GM19351 (cell line): ENCODE data around the gene TMEM108.
A peak's percentile ranks its signal among the peaks of the same experiment; 100 is the strongest.

ENCODE experiments used
- ATAC-seq: cut with Tn5 transposase; IDR thresholded peaks from one replicate; pipeline ENCODE4 v1.9.1; 2021; ENCODE audit warnings: mild to moderate bottlenecking, moderate library complexity; ENCODE audit not compliant: unreplicated experiment

Gene TMEM108

DNA sequence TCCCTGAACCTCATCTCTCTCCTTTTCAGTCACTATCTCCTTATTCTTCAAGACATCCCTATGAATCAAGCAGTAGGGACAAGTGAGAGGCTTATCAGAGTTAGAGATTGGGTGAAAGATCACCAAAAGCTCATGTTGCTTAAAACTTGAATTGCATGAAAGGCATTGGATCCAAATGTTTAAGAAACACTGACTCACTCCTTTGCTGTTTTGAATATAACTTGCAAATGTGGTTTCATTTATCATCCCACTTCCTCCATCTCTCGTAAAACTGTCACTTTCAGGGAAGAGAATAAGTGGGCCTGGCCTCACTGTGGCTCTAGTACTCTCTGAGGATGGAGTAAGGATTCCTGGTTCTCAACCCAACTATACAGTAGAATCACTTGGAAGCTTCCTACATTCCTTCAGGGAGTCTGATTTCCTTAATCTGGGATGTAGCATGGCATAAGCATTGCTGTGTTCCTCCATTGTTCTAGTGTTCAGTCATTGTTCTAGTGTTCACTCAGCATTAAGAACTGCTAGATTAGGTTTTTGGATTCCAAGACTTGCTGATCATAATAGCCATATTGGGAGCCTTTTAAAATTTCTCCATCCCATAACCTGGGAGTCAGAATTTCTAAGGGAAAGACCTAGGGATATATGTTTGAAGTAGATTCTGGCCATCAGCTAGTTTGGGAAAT lies 171.8 kb downstream of the TMEM108 start:
- no peak for ATAC-seq

GRCh38 chr3:133210656-133211055 lies 172.5 kb downstream of the TMEM108 start:
- ATAC-seq: no peak

DNA sequence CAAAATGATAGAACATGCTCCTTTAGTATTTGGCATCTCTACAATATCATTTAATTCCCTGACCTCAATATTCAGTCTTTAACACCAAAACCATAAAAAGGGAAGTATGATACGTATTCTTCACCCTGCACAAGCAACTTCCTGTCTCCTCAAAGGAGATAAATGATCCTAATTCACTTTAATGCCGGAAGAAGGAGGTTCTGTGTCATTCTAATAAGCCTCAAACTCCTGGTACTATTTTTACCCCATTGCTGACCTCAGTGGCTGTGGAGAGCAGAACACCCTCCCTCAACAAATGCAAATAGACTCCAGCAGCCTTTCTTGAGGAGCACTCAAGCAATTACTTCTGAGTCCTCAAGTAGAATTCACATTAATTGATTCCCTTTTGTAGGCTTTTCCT lies 173.3 kb downstream of the TMEM108 start:
- peak; percentile 98 for ATAC-seq

- ATAC-seq: no peak
Observed at GRCh38 chr3:133211856-133212255, 173.7 kb downstream of the TMEM108 start.

GRCh38 chr3:133213937-133214336 lies 175.7 kb downstream of the TMEM108 start:
- ATAC-seq: no peak

DNA sequence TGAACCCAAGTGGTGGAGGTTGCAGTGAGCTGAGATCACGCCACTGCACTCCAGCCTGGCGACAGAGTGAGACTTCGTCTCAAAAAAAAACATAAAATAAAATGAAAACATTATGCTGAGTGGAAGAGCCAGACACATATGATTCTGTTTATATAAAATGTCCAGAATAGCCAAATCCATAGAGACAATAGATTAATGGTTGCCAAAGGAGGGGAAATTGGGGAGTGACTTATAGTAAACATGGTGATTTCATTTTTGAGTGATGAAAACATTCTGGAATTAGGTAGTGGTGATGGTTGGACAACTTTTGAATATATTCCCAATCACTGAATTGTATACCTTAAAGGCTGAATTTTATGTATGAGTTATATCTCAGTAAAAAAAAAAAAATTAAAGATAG lies 189.6 kb downstream of the TMEM108 start:
- no peak for ATAC-seq

DNA sequence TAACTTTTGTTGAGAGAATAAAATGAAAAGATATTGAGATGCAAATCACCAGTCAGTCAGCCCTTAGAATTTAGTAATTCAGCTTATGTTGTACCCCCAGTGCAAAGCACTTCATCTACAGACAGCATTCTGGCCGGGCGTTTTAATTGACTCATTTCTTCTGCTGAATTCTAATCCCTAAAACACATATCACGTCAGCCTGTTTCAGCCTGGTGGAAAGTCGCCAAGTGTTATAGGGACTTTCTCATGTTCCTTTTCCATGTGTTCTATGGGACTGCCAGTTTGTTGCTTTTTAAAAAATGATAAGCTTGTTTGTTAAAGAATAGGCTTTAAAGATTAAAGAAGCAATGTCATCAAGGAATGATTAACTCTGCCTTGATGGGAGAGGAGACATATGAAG lies 192.0 kb downstream of the TMEM108 start:
- no peak for ATAC-seq

DNA sequence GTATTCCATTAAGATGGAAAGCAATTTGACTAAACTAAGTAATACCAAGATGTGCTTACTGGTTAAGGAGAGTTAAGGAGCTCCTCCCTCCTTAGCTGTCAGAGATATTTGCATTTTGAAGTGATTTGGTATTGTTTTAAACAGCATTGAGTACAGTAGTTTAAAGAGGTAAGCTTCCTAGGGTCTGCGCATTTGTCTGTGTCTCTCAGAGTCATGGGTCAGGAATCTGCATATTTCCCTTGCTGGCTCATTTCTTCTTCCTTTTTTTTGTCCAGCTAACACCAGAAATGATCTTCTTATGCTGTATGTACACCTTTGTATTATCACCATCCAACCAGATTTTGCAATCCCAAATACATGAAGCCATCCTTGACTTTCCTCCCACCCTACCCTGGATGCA lies 198.7 kb downstream of the TMEM108 start:
- no peak for ATAC-seq

- no peak for ATAC-seq
Observed at GRCh38 chr3:133237380-133237779, 199.2 kb downstream of the TMEM108 start.

DNA sequence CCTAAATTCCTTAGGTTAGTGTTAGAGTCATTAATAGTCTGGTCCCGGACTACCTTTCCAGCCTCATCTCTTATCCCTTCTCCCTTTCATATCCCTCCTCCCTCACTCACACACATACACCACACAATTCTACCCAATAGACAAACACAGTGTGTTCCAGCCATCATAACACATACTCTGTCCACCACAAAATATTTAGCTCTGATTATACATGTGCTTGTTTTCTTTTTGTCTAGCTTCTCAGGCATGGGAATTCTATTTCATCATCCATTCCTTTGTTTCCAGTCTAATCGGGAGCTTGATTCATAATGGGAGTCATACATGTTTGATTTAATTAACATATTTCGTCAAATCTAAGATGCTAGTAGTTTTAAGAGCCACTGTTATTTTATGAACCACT lies 199.8 kb downstream of the TMEM108 start:
- no peak for ATAC-seq

GRCh38 chr3:133246119-133246518 lies 207.9 kb downstream of the TMEM108 start:
- no peak for ATAC-seq

- no peak for ATAC-seq
Observed at GRCh38 chr3:133246773-133247172, 208.6 kb downstream of the TMEM108 start.

DNA sequence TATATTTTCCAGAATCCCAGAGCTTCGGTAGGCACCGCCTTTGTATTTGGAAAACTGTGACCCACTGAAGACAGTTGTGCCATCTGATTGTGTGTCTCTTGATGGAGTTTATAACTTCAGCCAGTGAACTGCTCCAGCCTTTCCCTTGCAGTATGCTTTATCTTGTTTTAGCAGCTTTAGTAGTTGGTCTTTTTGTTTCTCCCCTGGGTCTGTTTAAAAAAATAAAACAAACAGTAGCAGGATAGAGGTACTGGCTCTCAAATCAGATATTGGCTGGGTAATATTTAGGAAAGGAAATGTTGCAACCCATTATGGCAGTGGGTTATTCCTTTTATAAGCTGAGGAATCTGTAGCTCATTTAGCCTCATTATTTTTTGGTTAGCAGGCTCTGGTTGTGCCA lies 210.2 kb downstream of the TMEM108 start:
- ATAC-seq: no peak

DNA sequence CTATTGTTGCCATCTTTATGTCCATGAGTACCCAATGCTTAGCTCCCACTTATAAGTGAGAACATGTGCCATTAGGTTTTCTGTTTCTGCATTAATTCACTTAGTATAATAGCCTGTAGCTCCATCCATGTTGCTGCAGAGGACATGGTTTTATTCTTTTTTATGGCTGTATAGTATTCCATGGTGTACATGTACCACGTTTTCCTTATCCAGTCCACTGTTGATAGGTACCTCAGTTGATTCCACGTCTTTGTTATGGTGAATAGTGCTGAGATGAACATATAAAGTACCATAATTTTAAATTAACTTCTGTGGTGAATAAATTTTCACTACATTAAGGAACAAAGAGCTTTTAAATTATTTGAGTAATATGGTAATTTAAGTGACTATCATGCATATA lies 211.3 kb downstream of the TMEM108 start:
- no peak for ATAC-seq

DNA sequence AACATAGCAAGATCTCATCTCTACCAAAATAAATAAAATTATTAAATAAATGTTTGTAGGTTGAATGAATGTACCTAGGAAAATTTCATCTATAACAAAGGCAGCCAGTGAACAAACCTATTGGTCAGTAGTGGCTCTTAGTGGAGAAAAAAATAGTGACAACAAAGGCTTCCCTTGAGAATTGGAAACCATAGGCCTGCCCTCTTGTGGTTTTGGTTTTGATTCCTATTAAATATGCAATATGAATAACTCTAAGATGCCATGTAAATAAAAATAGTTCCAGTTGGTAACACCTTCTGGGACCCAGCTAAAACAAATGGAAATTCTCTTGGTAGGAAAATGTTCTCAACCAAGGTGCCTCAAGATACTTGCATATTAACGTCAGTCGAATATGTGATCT lies 216.0 kb downstream of the TMEM108 start:
- ATAC-seq: no peak

DNA sequence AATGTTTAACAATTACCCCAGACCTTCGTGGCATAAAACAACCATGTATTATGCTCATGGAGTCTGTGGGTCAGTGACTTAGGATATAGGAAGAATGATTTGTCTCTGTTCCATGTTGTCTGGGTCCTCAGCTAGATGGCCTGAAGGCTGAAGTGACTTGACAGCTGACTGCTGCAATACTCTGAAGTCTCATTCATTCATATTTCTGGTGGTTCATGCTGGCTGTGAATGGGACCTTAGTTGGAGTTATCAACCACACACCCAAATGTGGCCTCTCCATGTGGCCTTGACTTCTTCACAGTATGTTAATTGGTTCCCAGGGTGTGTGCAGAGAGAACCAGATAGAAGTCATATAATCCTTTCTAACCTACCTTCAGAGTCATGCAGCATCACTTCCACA lies 216.5 kb downstream of the TMEM108 start:
- no peak for ATAC-seq

- peak; percentile 96 for ATAC-seq
Observed at GRCh38 chr3:133256787-133257483, 218.7 kb downstream of the TMEM108 start.

- no peak for ATAC-seq
Observed at GRCh38 chr3:133258358-133258757, 220.2 kb downstream of the TMEM108 start.

- no peak for ATAC-seq
Observed at GRCh38 chr3:133259767-133260166, 221.6 kb downstream of the TMEM108 start.

GRCh38 chr3:133262333-133262732 lies 224.1 kb downstream of the TMEM108 start:
- ATAC-seq: no peak

- ATAC-seq: no peak
Observed at GRCh38 chr3:133264920-133265319, 226.7 kb downstream of the TMEM108 start.

- ATAC-seq: no peak
Observed at GRCh38 chr3:133268726-133269134, 230.5 kb downstream of the TMEM108 start.

DNA sequence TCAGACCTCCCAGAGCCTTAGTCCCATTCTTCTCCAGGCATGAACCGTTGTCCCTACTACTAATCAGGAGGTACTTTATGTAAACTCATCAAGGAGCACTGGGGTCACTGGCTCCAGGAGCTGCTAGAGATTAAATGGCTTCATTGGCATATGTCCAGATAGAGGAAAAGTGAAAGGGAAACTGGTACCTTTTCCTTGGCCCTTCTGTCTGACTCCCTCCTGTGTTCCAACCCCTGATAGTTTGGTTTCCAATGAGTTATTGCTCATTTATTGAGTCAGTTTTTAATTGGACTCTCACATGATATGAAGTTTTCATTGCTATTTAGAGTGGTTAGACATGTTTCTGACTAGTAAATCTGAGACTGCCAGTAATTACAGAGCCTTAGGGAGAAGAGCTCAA lies 231.2 kb downstream of the TMEM108 start:
- ATAC-seq: no peak
